Brain microvascular endothelial cell (primary cell): Measurements from ENCODE around the gene CFAP206.
"Not testable (repeated sequence)": the region's sequence is repeated elsewhere in the genome, so short reads cannot be mapped to it uniquely, and the experiment has no call there.

Experiments used
- DNase-seq: peaks from one replicate; pipeline ENCODE4 v3.0.0-alpha.2; 2020
- H3K27ac ChIP-seq: fragments of 250-450 bp; sonication (Bioruptor Pico); 2 replicates; pipeline ENCODE4 v1.5.1; 2020; ENCODE audit warnings: mild to moderate bottlenecking, moderate library complexity
- H3K27me3 ChIP-seq: fragments of 250-450 bp; sonication (Bioruptor Pico); replicated peaks from 2 replicates; pipeline ENCODE4 v1.5.1; 2020; ENCODE audit warnings: mild to moderate bottlenecking
- H3K36me3 ChIP-seq: fragments of 250-450 bp; sonication (Bioruptor Pico); replicated peaks from 2 replicates; pipeline ENCODE4 v1.5.1; 2020; ENCODE audit warnings: mild to moderate bottlenecking
- H3K4me3 ChIP-seq: 2 replicates; pipeline ENCODE4 v1.5.1; 2011; ENCODE audit warnings: low read depth, mild to moderate bottlenecking, control low read depth, low read length, moderate library complexity
- in situ Hi-C: cut with HindIII; loops from 2 replicates; pipeline ENCODE4 v1.10.0; 2017; ENCODE audit warnings: low sequenced_read_pairs, low pct_ligation_motif_present
- TF ChIP-seq, protein P1 (sequence below): IDR thresholded peaks from 2 replicates; pipeline ENCODE4 v1.5.1; 2011; ENCODE audit warnings: low read depth, mild to moderate bottlenecking, moderate library complexity, low read length, control low read depth, inconsistent platforms; ENCODE audit errors: missing control alignments

CFAP206 gene

DNA sequence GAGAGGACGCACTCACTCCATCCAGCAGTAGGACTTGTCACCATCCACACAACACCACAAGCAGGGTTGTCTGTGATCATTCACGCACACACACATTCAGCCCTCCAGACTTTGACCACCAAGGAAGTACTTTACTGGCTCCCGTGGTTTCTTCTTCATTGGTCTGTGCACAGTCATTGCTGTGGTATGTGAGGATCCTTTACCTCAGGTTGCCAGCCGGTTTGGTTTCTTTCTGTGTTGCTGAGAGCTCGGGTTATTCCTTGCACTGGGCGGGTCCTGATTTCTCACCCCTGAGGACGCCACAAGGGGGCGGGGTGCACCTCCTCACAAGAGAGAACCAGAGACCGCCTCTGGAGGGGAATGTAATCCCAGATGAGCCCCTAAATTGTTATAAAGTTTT is 76.2 kb downstream of the CFAP206 start:
- Histone ChIP-seq H3K36me3 (peaks cover 2% of the 10 kb centered on the region), H3K4me3 (no peak overlapping the region), H3K27me3 (no peaks in the 10 kb centered on the region), H3K27ac (no peak overlapping the region)
- in situ Hi-C loops, result no loop called here
- TF ChIP-seq, protein P1, sequence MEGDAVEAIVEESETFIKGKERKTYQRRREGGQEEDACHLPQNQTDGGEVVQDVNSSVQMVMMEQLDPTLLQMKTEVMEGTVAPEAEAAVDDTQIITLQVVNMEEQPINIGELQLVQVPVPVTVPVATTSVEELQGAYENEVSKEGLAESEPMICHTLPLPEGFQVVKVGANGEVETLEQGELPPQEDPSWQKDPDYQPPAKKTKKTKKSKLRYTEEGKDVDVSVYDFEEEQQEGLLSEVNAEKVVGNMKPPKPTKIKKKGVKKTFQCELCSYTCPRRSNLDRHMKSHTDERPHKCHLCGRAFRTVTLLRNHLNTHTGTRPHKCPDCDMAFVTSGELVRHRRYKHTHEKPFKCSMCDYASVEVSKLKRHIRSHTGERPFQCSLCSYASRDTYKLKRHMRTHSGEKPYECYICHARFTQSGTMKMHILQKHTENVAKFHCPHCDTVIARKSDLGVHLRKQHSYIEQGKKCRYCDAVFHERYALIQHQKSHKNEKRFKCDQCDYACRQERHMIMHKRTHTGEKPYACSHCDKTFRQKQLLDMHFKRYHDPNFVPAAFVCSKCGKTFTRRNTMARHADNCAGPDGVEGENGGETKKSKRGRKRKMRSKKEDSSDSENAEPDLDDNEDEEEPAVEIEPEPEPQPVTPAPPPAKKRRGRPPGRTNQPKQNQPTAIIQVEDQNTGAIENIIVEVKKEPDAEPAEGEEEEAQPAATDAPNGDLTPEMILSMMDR, result peak; percentile 50
- DNase-seq, result peak; percentile 40

DNA sequence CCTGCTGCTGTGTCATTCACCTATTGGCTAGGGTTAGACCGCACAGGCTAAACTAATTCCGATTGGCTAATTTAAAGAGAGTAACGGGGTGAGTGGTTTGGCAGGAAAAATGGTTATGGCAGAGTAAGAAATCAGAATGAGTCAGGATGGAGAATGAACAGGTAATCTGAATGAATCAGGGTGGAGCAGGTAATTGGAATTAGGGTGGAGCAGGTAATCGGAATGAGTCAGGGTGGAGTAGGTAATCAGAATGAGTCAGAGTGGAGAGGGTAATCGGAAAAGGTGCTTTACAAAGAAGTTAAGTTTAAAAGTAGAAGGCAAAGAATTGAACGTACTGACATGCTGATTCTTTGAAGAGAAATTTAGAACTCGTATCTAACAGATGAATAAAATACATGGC is 76.7 kb downstream of the CFAP206 start:
- in situ Hi-C loops, result no loop called here
- Histone ChIP-seq H3K36me3 (peaks cover 2% of the 10 kb centered on the region), H3K27ac (no peak overlapping the region), H3K4me3 (no peak overlapping the region), H3K27me3 (no peaks in the 10 kb centered on the region)
- TF ChIP-seq, protein P1, result no peak
- no peak for DNase-seq

DNA sequence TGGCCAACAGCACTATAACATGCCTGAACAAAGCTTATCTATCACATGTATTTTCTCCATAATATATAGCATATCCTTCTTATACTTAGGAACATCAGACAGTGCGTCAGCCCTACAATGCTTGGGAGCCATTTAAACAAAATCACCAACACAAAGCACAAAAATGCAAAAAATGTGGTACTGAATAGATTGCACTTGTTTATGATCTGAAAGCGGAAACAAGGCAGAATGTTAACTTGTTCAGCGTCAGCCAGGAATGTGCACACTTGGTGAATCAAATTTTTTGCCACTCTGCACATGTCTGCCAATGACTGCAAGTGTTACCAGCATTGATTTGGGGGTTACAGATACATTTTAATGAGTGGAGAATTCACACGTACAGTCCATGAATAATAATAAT is 79.8 kb downstream of the CFAP206 start:
- in situ Hi-C loops, result no loop called here
- Histone ChIP-seq H3K36me3 (peaks cover 3% of the 10 kb centered on the region), H3K27ac (no peak overlapping the region), H3K4me3 (no peak overlapping the region), H3K27me3 (no peaks in the 10 kb centered on the region)
- DNase-seq, result peak; percentile 4
- TF ChIP-seq, protein P1, result no peak

DNA sequence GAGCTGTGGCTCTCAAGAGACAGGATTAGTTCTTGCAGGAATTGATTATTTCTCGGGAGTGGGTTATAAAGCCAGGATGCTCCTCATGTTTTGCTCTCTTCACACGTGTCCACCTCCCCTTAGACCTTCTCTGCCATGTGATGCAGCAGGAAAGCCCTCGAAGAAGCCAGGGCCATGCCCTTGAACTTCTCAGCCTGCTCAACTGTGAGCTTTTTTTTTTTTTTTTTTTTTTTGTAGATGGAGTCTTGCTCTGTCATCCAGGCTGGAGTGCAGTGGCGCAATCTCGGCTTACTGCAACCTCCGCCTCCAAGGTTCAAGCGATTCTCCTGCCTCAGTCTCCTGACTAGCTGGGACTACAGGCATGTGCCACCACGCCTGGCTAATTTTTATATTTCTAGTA is 81.6 kb downstream of the CFAP206 start:
- DNase-seq, H3K4me3 ChIP-seq, H3K27ac ChIP-seq, H3K36me3 ChIP-seq, in situ Hi-C loops, H3K27me3 ChIP-seq: not testable (repeated sequence)

DNA sequence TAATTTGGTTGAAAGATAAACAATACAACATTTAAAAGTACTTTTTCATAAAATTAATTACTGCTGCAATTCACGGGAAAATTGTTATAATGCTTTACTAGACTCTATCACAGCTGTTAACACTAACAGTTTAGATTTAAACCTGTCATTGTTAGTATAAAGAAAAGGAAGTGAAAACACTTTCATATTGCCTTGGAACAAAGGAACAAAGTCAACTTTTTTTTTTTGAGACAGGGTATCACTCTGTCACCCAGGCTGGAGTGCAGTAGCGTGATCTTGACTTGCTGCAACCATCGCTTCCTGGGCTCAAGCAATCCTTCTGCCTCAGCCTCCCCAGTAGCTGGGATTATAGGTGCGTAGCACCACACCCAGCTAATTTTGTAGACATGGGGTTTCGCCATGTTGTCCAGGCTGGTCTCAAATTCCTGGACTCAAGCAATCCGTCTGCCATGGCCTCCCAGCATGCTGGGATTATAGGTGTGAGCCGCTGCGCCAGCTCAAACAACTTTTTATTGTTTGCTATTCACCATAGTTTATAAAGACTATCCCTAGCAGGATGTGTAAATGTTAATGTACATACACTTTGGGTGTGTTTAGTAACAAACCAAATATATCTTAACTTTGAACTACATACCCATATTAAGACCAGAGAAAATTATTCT is 87.1 kb downstream of the CFAP206 start:
- H3K27me3 ChIP-seq, result no peaks in the 10 kb centered on the region
- no peak for DNase-seq
- TF ChIP-seq, protein P1, result no peak
- no peak overlapping the region for H3K4me3 ChIP-seq
- in situ Hi-C loops, result no loop called here
- H3K27ac ChIP-seq, result no peak overlapping the region
- H3K36me3 ChIP-seq, result peaks cover 2% of the 10 kb centered on the region

DNA sequence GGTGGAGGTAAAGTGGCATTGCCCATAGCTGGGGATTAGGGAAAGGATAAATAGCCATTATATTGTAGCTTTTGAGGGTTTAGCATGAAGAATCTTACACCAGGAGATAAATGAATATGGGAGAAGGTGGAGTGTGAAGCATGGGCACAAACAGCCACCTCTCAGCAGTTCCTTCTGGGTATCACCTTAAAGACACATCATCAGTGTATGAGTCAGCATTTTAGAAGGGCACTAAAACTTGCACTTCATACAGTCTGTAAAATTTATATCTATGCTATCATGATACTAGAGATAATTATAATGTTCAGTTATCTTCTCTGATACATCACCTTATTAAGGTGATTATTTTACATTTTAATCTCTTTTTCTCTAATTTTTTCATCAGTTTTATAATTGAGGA is 90.3 kb downstream of the CFAP206 start:
- DNase-seq, result no peak
- Histone ChIP-seq H3K27me3 (no peaks in the 10 kb centered on the region), H3K36me3 (peaks cover 8% of the 10 kb centered on the region), H3K27ac (no peak overlapping the region), H3K4me3 (no peak overlapping the region)
- TF ChIP-seq, protein P1, result no peak
- in situ Hi-C loops, result no loop called here
